A673 (cell line): ENCODE results near the gene GPHA2.

Experiments
- EZH2 ChIP-seq: fragments of 200-600 bp; sonication (generic); IDR thresholded peaks from 2 replicates; pipeline ENCODE4 v1.6.1; 2017; ENCODE audit warnings: borderline replicate concordance, low read depth, mild to moderate bottlenecking, mixed read lengths, antibody characterized with exemption, low read length; ENCODE audit not compliant: poor library complexity, severe bottlenecking
- TF ChIP-seq, protein P1 (sequence below): fragments of 300-800, 200-600 bp; sonication (generic); conservative IDR thresholded peaks from 2 replicates; pipeline ENCODE4 v1.5.1; 2017; ENCODE audit warnings: low read depth, mild to moderate bottlenecking, antibody characterized with exemption, low read length, moderate library complexity, mixed read lengths

- TF ChIP-seq, protein P1, sequence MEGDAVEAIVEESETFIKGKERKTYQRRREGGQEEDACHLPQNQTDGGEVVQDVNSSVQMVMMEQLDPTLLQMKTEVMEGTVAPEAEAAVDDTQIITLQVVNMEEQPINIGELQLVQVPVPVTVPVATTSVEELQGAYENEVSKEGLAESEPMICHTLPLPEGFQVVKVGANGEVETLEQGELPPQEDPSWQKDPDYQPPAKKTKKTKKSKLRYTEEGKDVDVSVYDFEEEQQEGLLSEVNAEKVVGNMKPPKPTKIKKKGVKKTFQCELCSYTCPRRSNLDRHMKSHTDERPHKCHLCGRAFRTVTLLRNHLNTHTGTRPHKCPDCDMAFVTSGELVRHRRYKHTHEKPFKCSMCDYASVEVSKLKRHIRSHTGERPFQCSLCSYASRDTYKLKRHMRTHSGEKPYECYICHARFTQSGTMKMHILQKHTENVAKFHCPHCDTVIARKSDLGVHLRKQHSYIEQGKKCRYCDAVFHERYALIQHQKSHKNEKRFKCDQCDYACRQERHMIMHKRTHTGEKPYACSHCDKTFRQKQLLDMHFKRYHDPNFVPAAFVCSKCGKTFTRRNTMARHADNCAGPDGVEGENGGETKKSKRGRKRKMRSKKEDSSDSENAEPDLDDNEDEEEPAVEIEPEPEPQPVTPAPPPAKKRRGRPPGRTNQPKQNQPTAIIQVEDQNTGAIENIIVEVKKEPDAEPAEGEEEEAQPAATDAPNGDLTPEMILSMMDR = no peak
- no peak for TF ChIP-seq EZH2
Observed at GRCh38 chr11:64909653-64910343, 25.9 kb downstream of the GPHA2 start.
